Activated gamma-delta T cell treated with anti-CD3 and anti-CD28 coated beads, Interleukin-2, amount 50 U/mL, for 16 hours (primary cell): ENCODE results near the gene RAD51B.

Experiments used
- DNase-seq: peaks from one replicate; pipeline ENCODE4 v3.0.0-alpha.2; 2020; ENCODE audit warnings: low read depth

RAD51B gene

GRCh38 chr14:68525516-68525915, 705.9 kb downstream of the RAD51B start:
- DNase-seq, result no peak

GRCh38 chr14:68526512-68527091, 707.0 kb downstream of the RAD51B start:
- no peak for DNase-seq

GRCh38 chr14:68527329-68527851, 707.8 kb downstream of the RAD51B start:
- no peak for DNase-seq

GRCh38 chr14:68528040-68528687, 708.6 kb downstream of the RAD51B start:
- no peak for DNase-seq

GRCh38 chr14:68530443-68530842, 710.9 kb downstream of the RAD51B start:
- DNase-seq, result no peak

GRCh38 chr14:68532496-68532895, 712.9 kb downstream of the RAD51B start:
- DNase-seq, result no peak

GRCh38 chr14:68534276-68534675, 714.7 kb downstream of the RAD51B start:
- no peak for DNase-seq

GRCh38 chr14:68535404-68536017, 715.9 kb downstream of the RAD51B start:
- DNase-seq, result no peak

GRCh38 chr14:68536018-68536410, 716.4 kb downstream of the RAD51B start:
- no peak for DNase-seq

GRCh38 chr14:68538639-68539038, 719.1 kb downstream of the RAD51B start:
- DNase-seq, result no peak

- DNase-seq, result no peak
Observed at GRCh38 chr14:68539241-68539737, 719.7 kb downstream of the RAD51B start.

GRCh38 chr14:68539789-68540188, 720.2 kb downstream of the RAD51B start:
- DNase-seq, result no peak

GRCh38 chr14:68541178-68541896, 721.8 kb downstream of the RAD51B start:
- DNase-seq, result no peak

- DNase-seq, result no peak
Observed at GRCh38 chr14:68542346-68542745, 722.8 kb downstream of the RAD51B start.

GRCh38 chr14:68543516-68543915, 723.9 kb downstream of the RAD51B start:
- DNase-seq, result no peak

GRCh38 chr14:68544081-68544892, 724.7 kb downstream of the RAD51B start:
- no peak for DNase-seq

- no peak for DNase-seq
Observed at GRCh38 chr14:68546839-68547238, 727.3 kb downstream of the RAD51B start.

GRCh38 chr14:68547305-68548193, 728.0 kb downstream of the RAD51B start:
- no peak for DNase-seq

- DNase-seq, result no peak
Observed at GRCh38 chr14:68548194-68549076, 728.9 kb downstream of the RAD51B start.

GRCh38 chr14:68550338-68550715, 730.7 kb downstream of the RAD51B start:
- no peak for DNase-seq
